GM18870 (cell line): Measurements from ENCODE around the gene KLHDC8A.

Experiments used
- ATAC-seq: cut with Tn5 transposase; IDR thresholded peaks from one replicate; pipeline ENCODE4 v1.9.1; 2021; ENCODE audit warnings: moderate library complexity; ENCODE audit not compliant: unreplicated experiment

The KLHDC8A gene

GRCh38 chr1:205319081-205320018, 37.4 kb downstream of the KLHDC8A start:
- ATAC-seq, result no peak

GRCh38 chr1:205318231-205318991, 38.3 kb downstream of the KLHDC8A start:
- ATAC-seq, result no peak

GRCh38 chr1:205317311-205317917, 39.3 kb downstream of the KLHDC8A start:
- no peak for ATAC-seq

- no peak for ATAC-seq
Observed at GRCh38 chr1:205316161-205316566, 40.6 kb downstream of the KLHDC8A start.

GRCh38 chr1:205315008-205315618, 41.6 kb downstream of the KLHDC8A start:
- ATAC-seq, result no peak

- no peak for ATAC-seq
Observed at GRCh38 chr1:205313563-205314308, 43.0 kb downstream of the KLHDC8A start.

DNA sequence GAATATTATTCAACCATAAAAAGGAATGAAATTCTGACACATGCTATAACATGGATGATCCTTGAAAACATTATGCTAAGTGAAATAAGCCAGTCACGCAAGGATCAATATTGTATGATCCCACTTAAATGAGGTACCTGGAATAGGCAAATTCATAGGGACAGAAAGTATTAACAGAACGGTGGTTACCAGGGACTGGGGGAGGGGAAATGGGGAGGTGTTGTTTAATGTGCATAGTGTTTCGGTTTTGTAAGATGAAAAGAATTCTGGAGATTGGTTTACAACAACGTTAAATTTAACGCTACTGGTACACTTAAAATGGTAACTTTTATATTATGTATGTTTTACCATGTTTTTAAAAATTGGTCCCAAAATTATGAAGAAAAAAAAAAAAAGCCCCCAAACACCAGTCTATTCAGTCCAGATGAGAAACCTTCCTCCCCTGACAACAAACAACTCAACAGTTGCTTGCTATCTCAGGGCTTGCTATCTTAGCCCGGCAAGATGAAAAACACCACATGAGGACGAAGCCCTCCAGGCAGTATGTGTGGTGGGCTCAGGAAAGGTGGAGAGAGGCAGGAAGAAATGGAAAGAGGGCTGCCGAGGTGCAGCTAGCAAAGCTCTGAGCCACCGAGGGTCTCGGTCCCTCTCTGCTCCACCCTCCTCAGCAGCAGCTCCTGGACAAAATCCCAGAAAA, 43.7 kb downstream of the KLHDC8A start:
- no peak for ATAC-seq

- no peak for ATAC-seq
Observed at GRCh38 chr1:205310976-205311704, 45.6 kb downstream of the KLHDC8A start.

DNA sequence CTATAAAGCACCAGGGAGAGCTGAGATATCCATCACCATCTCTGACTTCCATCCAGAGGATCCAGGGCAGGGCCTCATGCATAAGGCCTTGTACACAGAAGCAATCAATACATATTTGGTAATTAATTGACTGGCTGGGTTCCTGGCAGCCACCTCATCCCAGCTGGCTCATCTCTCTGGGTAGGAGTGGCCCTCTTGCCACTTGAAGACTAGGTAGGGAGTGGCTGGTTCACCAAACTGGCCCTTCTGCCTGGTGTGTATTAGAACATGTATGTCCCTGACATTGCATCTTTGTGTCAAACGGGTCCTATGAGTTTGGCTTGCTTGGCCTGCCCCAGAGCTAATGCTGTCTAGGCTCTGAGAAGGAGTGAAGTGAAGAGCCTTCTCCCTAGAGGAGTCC, 47.0 kb downstream of the KLHDC8A start:
- ATAC-seq, result no peak

DNA sequence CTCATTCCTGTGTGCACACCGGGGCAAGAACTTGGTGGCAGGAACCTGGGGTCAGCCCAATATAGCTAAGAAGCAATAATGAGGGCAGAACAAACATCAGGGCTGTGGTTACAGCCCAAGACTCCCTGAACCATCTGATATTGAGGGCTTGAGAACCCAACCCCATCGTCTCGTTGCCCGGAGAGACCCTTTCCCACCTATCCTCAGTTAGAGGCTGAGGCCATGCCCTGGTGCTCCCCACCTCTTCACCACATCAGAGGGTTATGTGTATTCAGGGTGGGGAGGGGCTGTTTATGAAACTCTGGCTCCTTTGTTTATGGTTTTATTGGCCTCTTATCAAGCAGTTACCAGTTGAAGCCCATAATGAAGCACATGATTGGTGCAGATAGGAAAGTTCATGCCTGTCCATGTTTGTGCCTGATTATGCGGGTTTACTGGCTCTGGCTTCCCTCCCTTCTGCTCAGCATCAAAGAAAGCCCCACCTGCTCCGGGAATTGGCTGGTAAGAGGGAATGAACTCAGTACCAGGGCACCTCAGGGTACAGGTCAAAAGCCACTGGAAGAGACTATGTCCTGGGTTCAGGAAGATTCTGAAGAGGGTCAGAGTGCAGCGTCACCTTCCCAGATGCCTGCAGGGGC, 49.7 kb downstream of the KLHDC8A start:
- no peak for ATAC-seq

- no peak for ATAC-seq
Observed at GRCh38 chr1:205304695-205305070, 52.0 kb downstream of the KLHDC8A start.

- no peak for ATAC-seq
Observed at GRCh38 chr1:205304046-205304694, 52.6 kb downstream of the KLHDC8A start.

GRCh38 chr1:205303247-205303888, 53.4 kb downstream of the KLHDC8A start:
- no peak for ATAC-seq

GRCh38 chr1:205301842-205302588, 54.7 kb downstream of the KLHDC8A start:
- ATAC-seq, result no peak

- no peak for ATAC-seq
Observed at GRCh38 chr1:205301205-205301821, 55.4 kb downstream of the KLHDC8A start.

GRCh38 chr1:205300149-205300548, 56.6 kb downstream of the KLHDC8A start:
- no peak for ATAC-seq
